Glomerular visceral epithelial cell (primary cell): Measurements from ENCODE around the gene FITM1.

ENCODE experiments used
- DNase-seq: peaks from one replicate; pipeline ENCODE4 v3.0.0-alpha.2; 2016; ENCODE audit errors: extremely low spot score

The FITM1 gene

DNA sequence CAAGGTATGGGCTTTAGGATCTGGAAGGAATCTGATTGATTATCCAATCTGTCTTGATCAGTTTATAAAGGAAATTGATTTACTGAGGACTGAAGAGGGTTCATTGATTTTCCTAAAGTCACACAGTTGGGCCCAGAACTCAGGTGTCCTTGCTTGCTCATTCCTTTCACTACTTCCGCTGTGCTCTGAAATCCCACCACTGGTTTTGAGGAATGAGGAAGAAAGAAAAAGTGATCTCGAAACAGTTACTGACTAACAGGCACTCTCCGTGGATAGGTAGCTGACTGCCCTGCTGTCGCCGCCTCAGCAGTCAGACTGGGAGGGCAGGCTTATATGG, at the start of gene FITM1:
Gene FITM1 (plus strand): TSS at position 280 of the 337 bp plus-strand sequence. CDS start 905 bp downstream, outside the sequence.
- DNase-seq = no peak

GRCh38 chr14:24080888-24081738, 49.3 kb upstream of the FITM1 start:
- peak; percentile 26 for DNase-seq

- DNase-seq = no peak
Observed at GRCh38 chr14:24081739-24082211, 48.7 kb upstream of the FITM1 start.

- no peak for DNase-seq
Observed at GRCh38 chr14:24082411-24083080, 47.9 kb upstream of the FITM1 start.

- DNase-seq = no peak
Observed at GRCh38 chr14:24083462-24083861, 47.0 kb upstream of the FITM1 start.

GRCh38 chr14:24084440-24084839, 46.0 kb upstream of the FITM1 start:
- peak; percentile 40 for DNase-seq

- no peak for DNase-seq
Observed at GRCh38 chr14:24085215-24085614, 45.2 kb upstream of the FITM1 start.

DNA sequence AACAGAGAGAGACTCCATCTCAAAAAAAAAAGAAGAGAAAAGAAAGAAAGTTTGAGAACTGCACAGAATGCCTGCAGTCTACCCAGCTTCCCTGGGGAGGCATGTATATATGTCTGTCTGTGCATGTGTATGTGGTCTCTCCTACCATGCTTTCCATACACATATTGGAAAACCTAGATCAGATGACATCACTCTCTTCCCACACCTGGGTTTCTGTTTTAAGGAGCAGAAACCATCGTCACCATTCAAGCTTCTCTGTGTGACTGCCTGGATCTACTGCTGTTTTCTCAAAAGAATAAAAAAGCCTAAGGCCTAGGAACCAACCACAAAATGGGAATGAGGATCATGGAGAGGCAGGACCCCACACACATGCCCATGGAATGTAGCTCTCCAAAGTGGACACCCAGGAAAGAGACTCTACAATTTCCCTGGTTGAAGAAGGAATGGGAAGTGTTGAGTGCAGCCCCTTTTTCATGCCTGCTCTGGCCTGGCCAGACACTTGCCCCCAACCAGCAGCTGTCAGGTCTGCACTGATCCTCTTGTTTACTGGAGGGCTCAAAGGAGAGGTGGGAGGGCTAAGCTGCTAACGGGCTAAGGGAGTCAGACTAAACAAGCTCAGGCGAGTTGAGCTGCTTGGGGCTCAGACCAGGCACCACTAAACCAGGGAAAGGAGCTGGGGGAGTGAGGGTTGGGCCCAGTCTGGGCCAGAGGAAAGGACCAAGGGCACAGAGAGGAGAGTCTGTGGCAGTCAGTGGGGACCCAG, 44.1 kb upstream of the FITM1 start:
- no peak for DNase-seq

- DNase-seq = no peak
Observed at GRCh38 chr14:24087004-24087403, 43.5 kb upstream of the FITM1 start.

DNA sequence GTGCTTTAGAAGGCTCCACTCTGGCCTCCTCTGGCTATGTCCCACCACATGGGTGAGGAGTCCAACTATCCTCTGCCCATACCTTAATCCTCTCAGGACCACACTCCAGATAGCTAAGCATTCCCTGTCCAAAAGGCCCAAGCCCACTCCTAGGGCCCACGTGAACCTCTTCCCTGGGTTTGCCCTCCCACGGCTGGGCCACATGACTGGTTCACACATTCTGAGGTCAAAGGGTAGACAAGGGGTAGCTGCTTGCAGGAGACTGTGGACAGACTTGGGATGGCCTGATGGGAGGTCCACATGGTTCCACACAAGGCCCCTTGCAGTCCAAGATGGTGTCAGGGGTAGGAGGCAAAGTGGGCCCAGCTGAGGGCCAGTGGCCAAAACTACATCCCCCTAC, 42.4 kb upstream of the FITM1 start:
- DNase-seq = no peak

DNA sequence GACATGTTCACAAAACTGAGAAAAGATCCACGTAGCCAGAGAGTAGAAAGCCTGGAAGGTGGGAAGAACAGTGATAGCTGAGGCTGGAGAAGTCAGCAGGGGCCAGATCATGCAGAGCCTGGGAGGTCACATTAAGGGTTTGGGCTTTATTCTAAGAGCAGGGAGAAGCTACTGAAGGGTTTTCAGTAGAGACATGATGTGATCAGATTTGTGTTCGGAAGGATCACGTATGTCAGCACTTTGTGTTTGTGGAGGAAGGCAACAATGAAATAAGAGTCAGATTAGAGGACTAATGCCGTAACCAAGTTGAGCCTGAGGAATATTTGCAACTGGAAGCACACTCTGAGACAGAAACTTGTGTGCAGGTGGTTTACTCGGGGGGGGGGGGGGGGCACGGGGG, 40.6 kb upstream of the FITM1 start:
- no peak for DNase-seq

- DNase-seq = no peak
Observed at GRCh38 chr14:24092110-24092504, 38.4 kb upstream of the FITM1 start.

GRCh38 chr14:24092505-24093206, 37.8 kb upstream of the FITM1 start:
- DNase-seq = no peak

DNA sequence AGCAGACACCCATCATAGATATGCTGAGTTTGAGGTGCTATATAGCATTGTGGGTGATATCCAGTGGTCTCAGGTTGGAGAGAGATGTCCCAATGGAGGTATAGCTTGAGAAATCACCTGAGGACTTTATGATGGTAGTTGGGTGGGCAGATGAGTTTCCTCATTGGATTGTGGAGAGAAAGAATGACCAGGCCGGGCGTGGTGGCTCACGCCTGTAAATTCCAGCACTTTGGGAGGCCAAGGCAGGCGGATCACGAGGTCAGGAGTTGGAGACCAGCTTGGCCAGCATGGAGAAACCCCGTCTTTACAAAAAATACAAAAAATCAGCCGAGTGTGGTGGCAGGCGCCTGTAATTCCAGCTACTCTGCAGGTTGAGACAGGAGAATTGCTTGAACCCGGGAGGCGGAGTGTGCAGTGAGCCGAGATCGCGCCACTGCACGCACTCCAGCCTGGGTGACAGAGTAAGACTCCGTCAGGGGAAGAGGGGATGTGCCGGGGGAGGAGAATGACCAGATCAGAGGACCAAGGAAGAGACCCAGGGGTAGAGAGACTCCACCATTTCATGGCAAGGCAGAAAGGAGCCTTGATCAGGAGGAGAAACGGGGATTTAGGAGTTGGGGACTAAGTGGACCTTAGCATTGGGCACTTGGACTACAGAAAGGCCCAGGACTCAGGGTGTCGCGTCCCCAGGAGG, 37.1 kb upstream of the FITM1 start:
- no peak for DNase-seq

DNA sequence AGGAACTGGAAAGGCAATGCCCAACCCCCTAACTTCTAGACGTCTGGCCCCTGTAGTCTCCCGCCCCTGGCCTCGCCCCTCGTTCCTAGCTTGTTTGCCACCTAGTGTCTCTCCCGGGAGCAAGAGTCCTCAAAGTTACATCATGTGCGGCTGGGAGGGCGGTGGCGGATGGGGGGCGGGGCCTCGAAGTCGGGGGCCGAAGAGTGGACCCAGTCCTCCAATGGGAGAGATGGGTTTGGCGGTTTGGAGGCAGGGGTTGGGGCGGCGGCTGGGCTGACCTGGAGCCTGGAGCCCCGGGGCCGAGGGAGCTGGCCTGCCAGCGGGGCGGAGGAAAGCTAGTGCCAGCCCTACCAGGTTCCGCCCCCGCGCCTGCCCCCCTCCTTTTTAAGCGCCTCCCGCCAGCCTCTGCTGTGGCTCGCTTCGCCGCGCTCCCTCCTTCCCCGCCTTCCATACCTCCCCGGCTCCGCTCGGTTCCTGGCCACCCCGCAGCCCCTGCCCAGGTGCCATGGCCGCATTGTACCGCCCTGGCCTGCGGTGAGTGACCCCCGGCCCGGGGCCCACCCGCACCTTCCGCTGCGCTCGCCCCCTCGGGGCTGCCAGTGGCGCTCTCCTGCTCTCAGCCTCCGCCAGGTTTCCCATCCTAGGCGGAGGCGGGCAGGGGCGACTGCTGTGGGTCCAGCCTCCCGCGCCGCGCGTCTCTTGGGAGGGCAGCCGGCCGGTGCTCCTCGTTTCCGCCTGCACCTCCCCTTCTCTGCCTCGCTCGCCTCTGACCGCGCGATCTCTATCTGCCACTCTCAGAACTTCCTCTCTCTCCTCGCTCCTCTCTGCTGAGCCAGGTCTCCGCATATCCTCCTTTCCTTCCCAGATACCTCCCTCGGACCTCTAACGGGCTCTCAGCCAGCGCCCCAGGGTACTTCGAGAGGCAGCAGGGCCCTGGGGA, 36.3 kb upstream of the FITM1 start, which contains the start of gene PCK2:
Gene PCK2 (plus strand): TSS at position 411 of the 940 bp plus-strand sequence. CDS start 95 bp downstream, at position 506.
- DNase-seq = peak; percentile 95

GRCh38 chr14:24094841-24095270, 35.6 kb upstream of the FITM1 start:
- no peak for DNase-seq

GRCh38 chr14:24095271-24096068, 35.0 kb upstream of the FITM1 start:
- DNase-seq = peak; percentile 80

DNA sequence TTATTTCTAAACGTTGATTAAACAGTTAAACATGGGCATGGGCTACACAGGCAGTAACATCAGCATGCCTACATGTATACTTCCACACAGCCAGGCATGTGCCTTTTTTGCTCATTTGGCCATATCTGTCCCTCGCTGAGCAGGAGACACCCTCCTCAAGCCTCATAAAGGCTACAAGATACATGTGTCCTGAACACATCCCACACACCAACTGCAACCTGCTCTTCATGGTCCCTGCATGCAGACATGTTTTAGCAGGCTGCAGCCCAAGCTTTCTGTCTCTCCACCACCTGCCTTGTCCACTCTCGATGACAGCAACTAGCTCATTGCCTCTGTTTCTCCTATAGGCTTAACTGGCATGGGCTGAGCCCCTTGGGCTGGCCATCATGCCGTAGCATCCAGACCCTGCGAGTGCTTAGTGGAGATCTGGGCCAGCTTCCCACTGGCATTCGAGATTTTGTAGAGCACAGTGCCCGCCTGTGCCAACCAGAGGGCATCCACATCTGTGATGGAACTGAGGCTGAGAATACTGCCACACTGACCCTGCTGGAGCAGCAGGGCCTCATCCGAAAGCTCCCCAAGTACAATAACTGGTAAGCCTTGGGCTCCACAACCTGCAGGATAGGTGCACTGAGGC, 33.8 kb upstream of the FITM1 start:
- no peak for DNase-seq
